ENCODE results near the gene FNIP1. TPM values are rescaled to one million over a fixed set of nuclear protein-coding genes. Genes with fewer than 3 reads are reported as not detected.
A peak's percentile ranks its signal among the peaks of the same experiment; 100 is the strongest.

Gene FNIP1
- total and polyA plus RNA-seq, 9 of the 15 experiments (the other 6 are each of a cell fraction or from before 2014, with no cell fraction given): 5.0 to 32.8 (median 18.4) TPM

DNA sequence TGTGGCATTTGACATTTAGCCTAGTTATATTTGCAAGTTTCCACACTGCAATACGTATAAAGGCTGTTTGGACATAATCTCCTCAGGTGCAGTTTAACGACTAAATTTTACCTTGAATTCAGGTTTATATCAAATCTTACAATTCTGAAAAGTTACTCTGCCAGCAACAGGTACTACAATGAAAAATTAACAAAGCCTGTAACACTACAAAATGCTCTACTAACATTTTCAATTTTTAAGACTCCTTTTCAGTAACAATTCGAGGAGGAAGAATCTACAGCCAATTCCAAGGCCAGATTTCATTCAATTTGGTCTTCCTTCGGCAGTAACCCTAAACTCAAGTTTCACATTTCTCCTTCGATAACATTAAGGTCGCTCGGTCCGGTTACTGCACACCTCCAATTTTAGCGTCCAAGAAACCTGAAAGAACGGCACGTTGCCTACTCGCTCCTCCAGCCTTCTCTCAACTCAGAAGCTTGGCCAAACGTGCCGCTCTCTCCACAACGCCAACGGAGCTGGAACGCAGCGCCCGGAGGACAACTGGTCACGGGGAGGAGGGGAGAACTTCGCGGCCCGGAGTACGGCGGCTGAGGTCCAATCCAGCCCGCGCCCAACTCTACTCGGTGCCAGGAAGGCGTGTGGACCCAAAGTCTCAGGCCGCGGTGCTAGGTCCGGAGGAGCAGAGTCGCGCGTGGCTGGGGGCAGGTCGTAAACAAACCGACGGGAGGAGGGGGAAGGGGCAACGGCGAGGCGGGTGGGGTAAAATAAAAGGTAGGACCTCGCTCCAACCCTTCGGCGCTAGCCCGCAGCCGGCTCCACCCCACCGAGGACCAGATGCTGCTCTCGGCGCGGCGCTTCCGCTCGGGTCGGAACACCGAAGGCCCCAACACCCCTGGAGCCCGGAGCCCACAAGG lies 681 bp downstream of the FNIP1 start (continued):
- TF ChIP-seq SP2 (IDR thresholded peaks at IDR 0.05; ENCODE audit: extremely low read depth, low read depth, low read length, poor library complexity, severe bottlenecking): no peak
- TF ChIP-seq ZNF764 (CRISPR knock-in tag; IDR thresholded peaks at IDR 0.05; ENCODE audit: low read depth): no peak
- TF ChIP-seq ZSCAN29 (IDR thresholded peaks at IDR 0.05): no peak
- TF ChIP-seq ZC3H4 (CRISPR knock-in tag; IDR thresholded peaks at IDR 0.05; ENCODE audit: borderline replicate concordance): no peak; the same call in 1 of the 2 replicates
- TF ChIP-seq, protein P1, sequence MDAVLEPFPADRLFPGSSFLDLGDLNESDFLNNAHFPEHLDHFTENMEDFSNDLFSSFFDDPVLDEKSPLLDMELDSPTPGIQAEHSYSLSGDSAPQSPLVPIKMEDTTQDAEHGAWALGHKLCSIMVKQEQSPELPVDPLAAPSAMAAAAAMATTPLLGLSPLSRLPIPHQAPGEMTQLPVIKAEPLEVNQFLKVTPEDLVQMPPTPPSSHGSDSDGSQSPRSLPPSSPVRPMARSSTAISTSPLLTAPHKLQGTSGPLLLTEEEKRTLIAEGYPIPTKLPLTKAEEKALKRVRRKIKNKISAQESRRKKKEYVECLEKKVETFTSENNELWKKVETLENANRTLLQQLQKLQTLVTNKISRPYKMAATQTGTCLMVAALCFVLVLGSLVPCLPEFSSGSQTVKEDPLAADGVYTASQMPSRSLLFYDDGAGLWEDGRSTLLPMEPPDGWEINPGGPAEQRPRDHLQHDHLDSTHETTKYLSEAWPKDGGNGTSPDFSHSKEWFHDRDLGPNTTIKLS (IDR thresholded peaks at IDR 0.05; ENCODE audit: borderline replicate concordance, low read depth): no peak
- TF ChIP-seq C11orf30 (IDR thresholded peaks at IDR 0.05; ENCODE audit: low read depth): no peak
- peak; percentile 5; the same call in 1 of the 2 replicates for TF ChIP-seq ARID2 (IDR thresholded peaks at IDR 0.05)
- no peak for TF ChIP-seq BACH1 (tag; IDR thresholded peaks at IDR 0.05)
- TF ChIP-seq RAD51 (IDR thresholded peaks at IDR 0.05; ENCODE audit: borderline replicate concordance, low read depth): no peak
- TF ChIP-seq ESRRA (IDR thresholded peaks at IDR 0.05; ENCODE audit: borderline replicate concordance, low read depth): no peak
- TF ChIP-seq, protein P2, sequence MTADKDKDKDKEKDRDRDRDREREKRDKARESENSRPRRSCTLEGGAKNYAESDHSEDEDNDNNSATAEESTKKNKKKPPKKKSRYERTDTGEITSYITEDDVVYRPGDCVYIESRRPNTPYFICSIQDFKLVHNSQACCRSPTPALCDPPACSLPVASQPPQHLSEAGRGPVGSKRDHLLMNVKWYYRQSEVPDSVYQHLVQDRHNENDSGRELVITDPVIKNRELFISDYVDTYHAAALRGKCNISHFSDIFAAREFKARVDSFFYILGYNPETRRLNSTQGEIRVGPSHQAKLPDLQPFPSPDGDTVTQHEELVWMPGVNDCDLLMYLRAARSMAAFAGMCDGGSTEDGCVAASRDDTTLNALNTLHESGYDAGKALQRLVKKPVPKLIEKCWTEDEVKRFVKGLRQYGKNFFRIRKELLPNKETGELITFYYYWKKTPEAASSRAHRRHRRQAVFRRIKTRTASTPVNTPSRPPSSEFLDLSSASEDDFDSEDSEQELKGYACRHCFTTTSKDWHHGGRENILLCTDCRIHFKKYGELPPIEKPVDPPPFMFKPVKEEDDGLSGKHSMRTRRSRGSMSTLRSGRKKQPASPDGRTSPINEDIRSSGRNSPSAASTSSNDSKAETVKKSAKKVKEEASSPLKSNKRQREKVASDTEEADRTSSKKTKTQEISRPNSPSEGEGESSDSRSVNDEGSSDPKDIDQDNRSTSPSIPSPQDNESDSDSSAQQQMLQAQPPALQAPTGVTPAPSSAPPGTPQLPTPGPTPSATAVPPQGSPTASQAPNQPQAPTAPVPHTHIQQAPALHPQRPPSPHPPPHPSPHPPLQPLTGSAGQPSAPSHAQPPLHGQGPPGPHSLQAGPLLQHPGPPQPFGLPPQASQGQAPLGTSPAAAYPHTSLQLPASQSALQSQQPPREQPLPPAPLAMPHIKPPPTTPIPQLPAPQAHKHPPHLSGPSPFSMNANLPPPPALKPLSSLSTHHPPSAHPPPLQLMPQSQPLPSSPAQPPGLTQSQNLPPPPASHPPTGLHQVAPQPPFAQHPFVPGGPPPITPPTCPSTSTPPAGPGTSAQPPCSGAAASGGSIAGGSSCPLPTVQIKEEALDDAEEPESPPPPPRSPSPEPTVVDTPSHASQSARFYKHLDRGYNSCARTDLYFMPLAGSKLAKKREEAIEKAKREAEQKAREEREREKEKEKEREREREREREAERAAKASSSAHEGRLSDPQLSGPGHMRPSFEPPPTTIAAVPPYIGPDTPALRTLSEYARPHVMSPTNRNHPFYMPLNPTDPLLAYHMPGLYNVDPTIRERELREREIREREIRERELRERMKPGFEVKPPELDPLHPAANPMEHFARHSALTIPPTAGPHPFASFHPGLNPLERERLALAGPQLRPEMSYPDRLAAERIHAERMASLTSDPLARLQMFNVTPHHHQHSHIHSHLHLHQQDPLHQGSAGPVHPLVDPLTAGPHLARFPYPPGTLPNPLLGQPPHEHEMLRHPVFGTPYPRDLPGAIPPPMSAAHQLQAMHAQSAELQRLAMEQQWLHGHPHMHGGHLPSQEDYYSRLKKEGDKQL (CRISPR knock-in tag; IDR thresholded peaks at IDR 0.05; ENCODE audit: borderline replicate concordance): no peak
- no peak for TF ChIP-seq ZNF174 (CRISPR knock-in tag; IDR thresholded peaks at IDR 0.05)
- TF ChIP-seq, protein P3, sequence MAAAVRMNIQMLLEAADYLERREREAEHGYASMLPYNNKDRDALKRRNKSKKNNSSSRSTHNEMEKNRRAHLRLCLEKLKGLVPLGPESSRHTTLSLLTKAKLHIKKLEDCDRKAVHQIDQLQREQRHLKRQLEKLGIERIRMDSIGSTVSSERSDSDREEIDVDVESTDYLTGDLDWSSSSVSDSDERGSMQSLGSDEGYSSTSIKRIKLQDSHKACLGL (CRISPR knock-in tag; IDR thresholded peaks at IDR 0.05; ENCODE audit: borderline replicate concordance, poor library complexity, severe bottlenecking): no peak
- TF ChIP-seq, protein P4, sequence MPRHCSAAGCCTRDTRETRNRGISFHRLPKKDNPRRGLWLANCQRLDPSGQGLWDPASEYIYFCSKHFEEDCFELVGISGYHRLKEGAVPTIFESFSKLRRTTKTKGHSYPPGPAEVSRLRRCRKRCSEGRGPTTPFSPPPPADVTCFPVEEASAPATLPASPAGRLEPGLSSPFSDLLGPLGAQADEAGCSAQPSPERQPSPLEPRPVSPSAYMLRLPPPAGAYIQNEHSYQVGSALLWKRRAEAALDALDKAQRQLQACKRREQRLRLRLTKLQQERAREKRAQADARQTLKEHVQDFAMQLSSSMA (CRISPR knock-in tag; IDR thresholded peaks at IDR 0.05): no peak
- TF ChIP-seq, protein P5, sequence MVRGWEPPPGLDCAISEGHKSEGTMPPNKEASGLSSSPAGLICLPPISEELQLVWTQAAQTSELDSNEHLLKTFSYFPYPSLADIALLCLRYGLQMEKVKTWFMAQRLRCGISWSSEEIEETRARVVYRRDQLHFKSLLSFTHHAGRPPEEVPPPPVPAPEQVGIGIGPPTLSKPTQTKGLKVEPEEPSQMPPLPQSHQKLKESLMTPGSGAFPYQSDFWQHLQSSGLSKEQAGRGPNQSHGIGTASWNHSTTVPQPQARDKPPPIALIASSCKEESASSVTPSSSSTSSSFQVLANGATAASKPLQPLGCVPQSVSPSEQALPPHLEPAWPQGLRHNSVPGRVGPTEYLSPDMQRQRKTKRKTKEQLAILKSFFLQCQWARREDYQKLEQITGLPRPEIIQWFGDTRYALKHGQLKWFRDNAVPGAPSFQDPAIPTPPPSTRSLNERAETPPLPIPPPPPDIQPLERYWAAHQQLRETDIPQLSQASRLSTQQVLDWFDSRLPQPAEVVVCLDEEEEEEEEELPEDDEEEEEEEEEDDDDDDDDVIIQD (CRISPR knock-in tag; IDR thresholded peaks at IDR 0.05): no peak

Measured in K562 (cell line).